Measurements from ENCODE around the gene CALHM2. TPM values are rescaled to one million over a fixed set of nuclear protein-coding genes. Genes with fewer than 3 reads are reported as not detected.

Gene CALHM2
- total RNA-seq, 1 donor from 2014 or later = 3.5 TPM

- no peak for TF ChIP-seq CTCF (conservative IDR thresholded peaks at IDR 0.05)
- no peak overlapping the region for H3K27ac Mint-ChIP-seq
- H3K4me1 Mint-ChIP-seq (ENCODE audit: unreplicated experiment) = no peaks in the 10 kb centered on the region
- DNase-seq (ENCODE audit: extremely low spot score, unreplicated experiment) = no peak
- peaks cover 21% of the 10 kb centered on the region for H3K36me3 Mint-ChIP-seq
- no peaks in the 10 kb centered on the region for H3K27me3 Mint-ChIP-seq
- H3K9me3 Mint-ChIP-seq = no peaks in the 10 kb centered on the region
- no peak overlapping the region for H3K4me3 Mint-ChIP-seq
These were observed 5.0 kb downstream of the CALHM2 start for GRCh38 chr10:103447187-103447586.

- Mint-ChIP-seq H3K9me3 (no peaks in the 10 kb centered on the region), H3K36me3 (peaks cover 21% of the 10 kb centered on the region), H3K27me3 (no peaks in the 10 kb centered on the region), H3K4me1 (ENCODE audit: unreplicated experiment) (no peaks in the 10 kb centered on the region), H3K4me3 (no peak overlapping the region), H3K27ac (no peak overlapping the region)
- DNase-seq (ENCODE audit: extremely low spot score, unreplicated experiment) = no peak
- no peak for TF ChIP-seq CTCF (conservative IDR thresholded peaks at IDR 0.05)
These were observed 6.2 kb downstream of the CALHM2 start for GRCh38 chr10:103445767-103446567.

GRCh38 chr10:103445366-103445765 lies 6.8 kb downstream of the CALHM2 start:
- no peaks in the 10 kb centered on the region for H3K4me1 Mint-ChIP-seq (ENCODE audit: unreplicated experiment)

GRCh38 chr10:103444478-103444877 lies 7.7 kb downstream of the CALHM2 start:
- TF ChIP-seq CTCF (conservative IDR thresholded peaks at IDR 0.05) = no peak
- Mint-ChIP-seq H3K4me1 (ENCODE audit: unreplicated experiment) (no peaks in the 10 kb centered on the region), H3K9me3 (no peaks in the 10 kb centered on the region), H3K27ac (no peak overlapping the region), H3K36me3 (peaks cover 27% of the 10 kb centered on the region), H3K27me3 (no peaks in the 10 kb centered on the region), H3K4me3 (no peak overlapping the region)
- DNase-seq (ENCODE audit: extremely low spot score, unreplicated experiment) = no peak

More at GRCh38 chr10:103445366-103445765, 6.8 kb downstream of the CALHM2 start:
- H3K9me3 Mint-ChIP-seq = no peaks in the 10 kb centered on the region
- peaks cover 21% of the 10 kb centered on the region for H3K36me3 Mint-ChIP-seq
- no peak overlapping the region for H3K27ac Mint-ChIP-seq
- DNase-seq (ENCODE audit: extremely low spot score, unreplicated experiment) = no peak
- no peak overlapping the region for H3K4me3 Mint-ChIP-seq
- H3K27me3 Mint-ChIP-seq = no peaks in the 10 kb centered on the region
- TF ChIP-seq CTCF (conservative IDR thresholded peaks at IDR 0.05) = no peak

GRCh38 chr10:103443475-103444185 lies 8.5 kb downstream of the CALHM2 start:
- Mint-ChIP-seq H3K27me3 (no peaks in the 10 kb centered on the region), H3K36me3 (peaks cover 21% of the 10 kb centered on the region), H3K4me1 (ENCODE audit: unreplicated experiment) (no peaks in the 10 kb centered on the region), H3K27ac (peak overlapping the region; percentile 55), H3K9me3 (no peaks in the 10 kb centered on the region), H3K4me3 (no peak overlapping the region)
- no peak for TF ChIP-seq CTCF (conservative IDR thresholded peaks at IDR 0.05)
- no peak for DNase-seq (ENCODE audit: extremely low spot score, unreplicated experiment)

Data from type B pancreatic cell (in vitro differentiated cells).